ENCODE data around the gene C3orf20.

The C3orf20 gene

DNA sequence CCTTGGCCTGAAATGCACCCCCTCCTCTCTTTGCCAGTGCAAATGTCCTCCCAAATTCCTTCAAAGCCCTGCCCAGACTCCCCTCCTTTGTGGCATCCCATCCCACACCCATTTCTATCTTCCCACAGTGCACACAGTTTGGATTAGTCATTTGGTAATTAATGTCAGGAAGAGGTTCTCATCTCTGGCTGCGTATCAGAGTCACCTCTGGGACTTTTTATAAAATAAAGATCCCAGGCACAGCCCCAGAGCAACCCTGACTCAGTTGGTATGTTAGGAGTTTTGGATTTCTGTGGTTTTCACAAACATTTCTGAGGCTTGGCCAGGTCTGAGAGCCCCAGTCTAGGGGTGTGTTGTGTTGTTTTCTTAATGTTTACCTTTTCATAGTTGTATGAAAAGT is 41.6 kb downstream of the C3orf20 start:
- TF ChIP-seq ZNF8 (CRISPR knock-in tag; IDR thresholded peaks at IDR 0.05) (no peak), ZNF70 (CRISPR knock-in tag; IDR thresholded peaks at IDR 0.05) (no peak), ZC3H10 (CRISPR knock-in tag; IDR thresholded peaks at IDR 0.05) (no peak), ARNTL (CRISPR knock-in tag; IDR thresholded peaks at IDR 0.05; ENCODE audit: borderline replicate concordance, low read depth) (no peak), OSR1 (CRISPR knock-in tag; IDR thresholded peaks at IDR 0.05) (no peak), ZFP30 (CRISPR knock-in tag; IDR thresholded peaks at IDR 0.05) (no peak), ZFP3 (CRISPR knock-in tag; IDR thresholded peaks at IDR 0.05) (no peak), BACH2 (CRISPR knock-in tag; IDR thresholded peaks at IDR 0.05; ENCODE audit: borderline replicate concordance) (no peak), SNAI2 (CRISPR knock-in tag; IDR thresholded peaks at IDR 0.05) (no peak), ESRRG (CRISPR knock-in tag; IDR thresholded peaks at IDR 0.05) (no peak), CSDC2 (CRISPR knock-in tag; IDR thresholded peaks at IDR 0.05) (no peak), PPARA (CRISPR knock-in tag; IDR thresholded peaks at IDR 0.05; ENCODE audit: borderline replicate concordance) (no peak), RARB (CRISPR knock-in tag; IDR thresholded peaks at IDR 0.05) (no peak), ZNF565 (CRISPR knock-in tag; conservative IDR thresholded peaks at IDR 0.05; ENCODE audit: low read depth) (no peak)
- TF ChIP-seq, protein P1, sequence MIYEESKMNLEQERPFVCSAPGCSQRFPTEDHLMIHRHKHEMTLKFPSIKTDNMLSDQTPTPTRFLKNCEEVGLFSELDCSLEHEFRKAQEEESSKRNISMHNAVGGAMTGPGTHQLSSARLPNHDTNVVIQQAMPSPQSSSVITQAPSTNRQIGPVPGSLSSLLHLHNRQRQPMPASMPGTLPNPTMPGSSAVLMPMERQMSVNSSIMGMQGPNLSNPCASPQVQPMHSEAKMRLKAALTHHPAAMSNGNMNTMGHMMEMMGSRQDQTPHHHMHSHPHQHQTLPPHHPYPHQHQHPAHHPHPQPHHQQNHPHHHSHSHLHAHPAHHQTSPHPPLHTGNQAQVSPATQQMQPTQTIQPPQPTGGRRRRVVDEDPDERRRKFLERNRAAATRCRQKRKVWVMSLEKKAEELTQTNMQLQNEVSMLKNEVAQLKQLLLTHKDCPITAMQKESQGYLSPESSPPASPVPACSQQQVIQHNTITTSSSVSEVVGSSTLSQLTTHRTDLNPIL (CRISPR knock-in tag; IDR thresholded peaks at IDR 0.05; ENCODE audit: low read depth) = no peak
- TF ChIP-seq, protein P2, sequence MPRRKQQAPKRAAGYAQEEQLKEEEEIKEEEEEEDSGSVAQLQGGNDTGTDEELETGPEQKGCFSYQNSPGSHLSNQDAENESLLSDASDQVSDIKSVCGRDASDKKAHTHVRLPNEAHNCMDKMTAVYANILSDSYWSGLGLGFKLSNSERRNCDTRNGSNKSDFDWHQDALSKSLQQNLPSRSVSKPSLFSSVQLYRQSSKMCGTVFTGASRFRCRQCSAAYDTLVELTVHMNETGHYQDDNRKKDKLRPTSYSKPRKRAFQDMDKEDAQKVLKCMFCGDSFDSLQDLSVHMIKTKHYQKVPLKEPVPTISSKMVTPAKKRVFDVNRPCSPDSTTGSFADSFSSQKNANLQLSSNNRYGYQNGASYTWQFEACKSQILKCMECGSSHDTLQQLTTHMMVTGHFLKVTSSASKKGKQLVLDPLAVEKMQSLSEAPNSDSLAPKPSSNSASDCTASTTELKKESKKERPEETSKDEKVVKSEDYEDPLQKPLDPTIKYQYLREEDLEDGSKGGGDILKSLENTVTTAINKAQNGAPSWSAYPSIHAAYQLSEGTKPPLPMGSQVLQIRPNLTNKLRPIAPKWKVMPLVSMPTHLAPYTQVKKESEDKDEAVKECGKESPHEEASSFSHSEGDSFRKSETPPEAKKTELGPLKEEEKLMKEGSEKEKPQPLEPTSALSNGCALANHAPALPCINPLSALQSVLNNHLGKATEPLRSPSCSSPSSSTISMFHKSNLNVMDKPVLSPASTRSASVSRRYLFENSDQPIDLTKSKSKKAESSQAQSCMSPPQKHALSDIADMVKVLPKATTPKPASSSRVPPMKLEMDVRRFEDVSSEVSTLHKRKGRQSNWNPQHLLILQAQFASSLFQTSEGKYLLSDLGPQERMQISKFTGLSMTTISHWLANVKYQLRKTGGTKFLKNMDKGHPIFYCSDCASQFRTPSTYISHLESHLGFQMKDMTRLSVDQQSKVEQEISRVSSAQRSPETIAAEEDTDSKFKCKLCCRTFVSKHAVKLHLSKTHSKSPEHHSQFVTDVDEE (CRISPR knock-in tag; IDR thresholded peaks at IDR 0.05) = no peak
- TF ChIP-seq, protein P3, sequence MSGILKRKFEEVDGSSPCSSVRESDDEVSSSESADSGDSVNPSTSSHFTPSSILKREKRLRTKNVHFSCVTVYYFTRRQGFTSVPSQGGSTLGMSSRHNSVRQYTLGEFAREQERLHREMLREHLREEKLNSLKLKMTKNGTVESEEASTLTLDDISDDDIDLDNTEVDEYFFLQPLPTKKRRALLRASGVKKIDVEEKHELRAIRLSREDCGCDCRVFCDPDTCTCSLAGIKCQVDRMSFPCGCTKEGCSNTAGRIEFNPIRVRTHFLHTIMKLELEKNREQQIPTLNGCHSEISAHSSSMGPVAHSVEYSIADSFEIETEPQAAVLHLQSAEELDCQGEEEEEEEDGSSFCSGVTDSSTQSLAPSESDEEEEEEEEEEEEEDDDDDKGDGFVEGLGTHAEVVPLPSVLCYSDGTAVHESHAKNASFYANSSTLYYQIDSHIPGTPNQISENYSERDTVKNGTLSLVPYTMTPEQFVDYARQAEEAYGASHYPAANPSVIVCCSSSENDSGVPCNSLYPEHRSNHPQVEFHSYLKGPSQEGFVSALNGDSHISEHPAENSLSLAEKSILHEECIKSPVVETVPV (CRISPR knock-in tag; IDR thresholded peaks at IDR 0.05) = no peak
- TF ChIP-seq, protein P4, sequence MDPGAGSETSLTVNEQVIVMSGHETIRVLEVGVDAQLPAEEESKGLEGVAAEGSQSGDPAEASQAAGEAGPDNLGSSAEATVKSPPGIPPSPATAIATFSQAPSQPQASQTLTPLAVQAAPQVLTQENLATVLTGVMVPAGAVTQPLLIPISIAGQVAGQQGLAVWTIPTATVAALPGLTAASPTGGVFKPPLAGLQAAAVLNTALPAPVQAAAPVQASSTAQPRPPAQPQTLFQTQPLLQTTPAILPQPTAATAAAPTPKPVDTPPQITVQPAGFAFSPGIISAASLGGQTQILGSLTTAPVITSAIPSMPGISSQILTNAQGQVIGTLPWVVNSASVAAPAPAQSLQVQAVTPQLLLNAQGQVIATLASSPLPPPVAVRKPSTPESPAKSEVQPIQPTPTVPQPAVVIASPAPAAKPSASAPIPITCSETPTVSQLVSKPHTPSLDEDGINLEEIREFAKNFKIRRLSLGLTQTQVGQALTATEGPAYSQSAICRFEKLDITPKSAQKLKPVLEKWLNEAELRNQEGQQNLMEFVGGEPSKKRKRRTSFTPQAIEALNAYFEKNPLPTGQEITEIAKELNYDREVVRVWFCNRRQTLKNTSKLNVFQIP (CRISPR knock-in tag; IDR thresholded peaks at IDR 0.05; ENCODE audit: borderline replicate concordance, low read depth) = no peak
- ATAC-seq = no peak

DNA sequence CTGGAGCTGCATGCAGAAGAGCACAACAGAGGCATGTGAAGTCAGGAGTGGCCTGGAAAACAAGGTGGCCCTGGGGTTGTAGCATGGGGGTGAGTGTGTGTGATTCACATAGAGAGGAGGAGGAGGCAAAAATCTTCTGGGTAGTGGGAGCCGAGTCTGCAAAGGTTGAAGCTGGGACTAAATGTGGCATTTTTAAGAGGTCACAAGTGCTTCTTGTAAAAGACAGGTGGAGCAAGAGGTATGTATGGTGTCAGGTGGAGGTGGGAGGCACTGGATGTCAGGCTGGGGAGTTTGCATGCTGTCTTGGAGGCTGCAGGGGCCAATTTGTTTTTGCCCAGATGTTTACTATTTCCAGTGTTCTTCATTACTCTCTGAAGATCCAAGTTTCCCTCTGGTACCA is 42.4 kb downstream of the C3orf20 start:
- TF ChIP-seq ARNTL (CRISPR knock-in tag; IDR thresholded peaks at IDR 0.05; ENCODE audit: borderline replicate concordance, low read depth) = no peak
- TF ChIP-seq TOX (CRISPR knock-in tag; IDR thresholded peaks at IDR 0.05; ENCODE audit: borderline replicate concordance) = no peak
- no peak for TF ChIP-seq OSR1 (CRISPR knock-in tag; IDR thresholded peaks at IDR 0.05)
- TF ChIP-seq ZFP30 (CRISPR knock-in tag; IDR thresholded peaks at IDR 0.05) = no peak
- TF ChIP-seq, protein P4 (CRISPR knock-in tag; IDR thresholded peaks at IDR 0.05; ENCODE audit: borderline replicate concordance, low read depth) = no peak
- TF ChIP-seq, protein P1 (CRISPR knock-in tag; IDR thresholded peaks at IDR 0.05; ENCODE audit: low read depth) = no peak
- no peak for TF ChIP-seq SNAI2 (CRISPR knock-in tag; IDR thresholded peaks at IDR 0.05)
- TF ChIP-seq ZNF565 (CRISPR knock-in tag; conservative IDR thresholded peaks at IDR 0.05; ENCODE audit: low read depth) = no peak
- no peak for TF ChIP-seq ZFP3 (CRISPR knock-in tag; IDR thresholded peaks at IDR 0.05)
- no peak for TF ChIP-seq ISL1 (CRISPR knock-in tag; IDR thresholded peaks at IDR 0.05)
- no peak for TF ChIP-seq ZNF70 (CRISPR knock-in tag; IDR thresholded peaks at IDR 0.05)
- no peak for TF ChIP-seq RARB (CRISPR knock-in tag; IDR thresholded peaks at IDR 0.05)
- TF ChIP-seq ZC3H10 (CRISPR knock-in tag; IDR thresholded peaks at IDR 0.05) = no peak
- ATAC-seq = no peak
